Gastrocnemius medialis (tissue), 4 donors: Measurements from ENCODE around the gene ZNF165.

Experiments used
- POLR2A ChIP-seq, 2 donors: fragments of 450-650 bp; IDR thresholded peaks; one replicate each; pipeline ENCODE4 v1.6.1; 2017; ENCODE audit warnings: antibody characterized with exemption in 2 of 2, mild to moderate bottlenecking in 2 of 2, moderate library complexity in 2 of 2
- TF ChIP-seq, protein P1 (sequence below), 5 experiments: fragments of 450-650 bp in 3 of 5; fragments of 200-600 bp in 2 of 5; sonication (generic) in 2 of 5; IDR thresholded peaks in 4 of 5; conservative IDR thresholded peaks in 1 of 5; 1 replicate in 4 of 5; 2 replicates in 1 of 5; pipeline ENCODE4 v1.5.1; 2016 to 2019; ENCODE audit warnings: antibody characterized with exemption in 5 of 5, mild to moderate bottlenecking in 3 of 5, moderate library complexity in 3 of 5

DNA sequence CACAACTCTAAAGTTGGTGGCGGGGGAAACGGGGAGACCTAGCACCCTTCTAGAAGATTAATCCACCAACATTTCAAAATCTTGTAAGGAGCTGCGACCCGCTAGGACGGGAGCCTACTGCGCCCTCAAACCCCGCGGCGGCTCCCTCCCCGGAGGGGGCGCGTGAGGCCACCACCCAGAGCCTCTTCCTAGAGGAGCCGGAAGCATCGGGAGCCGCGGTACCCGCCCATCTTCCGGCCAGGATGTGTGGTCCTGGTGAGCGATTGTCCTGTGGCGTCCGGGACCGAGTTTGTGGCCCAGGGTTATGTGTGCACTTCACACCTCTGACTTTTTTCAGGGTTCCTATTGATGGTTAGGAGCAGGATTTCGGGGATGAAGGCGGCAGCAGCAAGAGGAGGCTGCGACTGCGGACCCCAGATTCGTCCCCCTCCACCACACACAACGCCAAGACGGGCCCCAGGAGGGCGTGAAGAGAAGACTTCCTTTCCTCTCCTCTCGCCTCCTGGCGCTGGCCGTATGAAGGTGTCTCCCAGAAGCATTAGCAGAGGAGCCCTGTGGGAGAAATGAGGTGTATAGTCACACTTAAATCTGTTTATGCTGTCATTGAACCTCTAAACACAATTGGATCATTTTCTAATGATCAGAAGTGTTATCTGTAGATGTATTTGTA, 10.7 kb downstream of the ZNF165 start:
- TF ChIP-seq, protein P1, sequence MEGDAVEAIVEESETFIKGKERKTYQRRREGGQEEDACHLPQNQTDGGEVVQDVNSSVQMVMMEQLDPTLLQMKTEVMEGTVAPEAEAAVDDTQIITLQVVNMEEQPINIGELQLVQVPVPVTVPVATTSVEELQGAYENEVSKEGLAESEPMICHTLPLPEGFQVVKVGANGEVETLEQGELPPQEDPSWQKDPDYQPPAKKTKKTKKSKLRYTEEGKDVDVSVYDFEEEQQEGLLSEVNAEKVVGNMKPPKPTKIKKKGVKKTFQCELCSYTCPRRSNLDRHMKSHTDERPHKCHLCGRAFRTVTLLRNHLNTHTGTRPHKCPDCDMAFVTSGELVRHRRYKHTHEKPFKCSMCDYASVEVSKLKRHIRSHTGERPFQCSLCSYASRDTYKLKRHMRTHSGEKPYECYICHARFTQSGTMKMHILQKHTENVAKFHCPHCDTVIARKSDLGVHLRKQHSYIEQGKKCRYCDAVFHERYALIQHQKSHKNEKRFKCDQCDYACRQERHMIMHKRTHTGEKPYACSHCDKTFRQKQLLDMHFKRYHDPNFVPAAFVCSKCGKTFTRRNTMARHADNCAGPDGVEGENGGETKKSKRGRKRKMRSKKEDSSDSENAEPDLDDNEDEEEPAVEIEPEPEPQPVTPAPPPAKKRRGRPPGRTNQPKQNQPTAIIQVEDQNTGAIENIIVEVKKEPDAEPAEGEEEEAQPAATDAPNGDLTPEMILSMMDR (IDR thresholded peaks at IDR 0.05 in 4 of 5, conservative IDR thresholded peaks at IDR 0.05 in 1 of 5): no peak
- TF ChIP-seq POLR2A (IDR thresholded peaks at IDR 0.05): no peak
